ENCODE data around the gene MRPS31.

The MRPS31 gene

GRCh38 chr13:40770934-40771618 lies at the start of gene MRPS31:
MRPS31 (minus strand) TSS chr13:40771190; CDS start chr13:40771136, 54 bp downstream.
- FAIRE-seq = no peak

- peak; percentile 31 for FAIRE-seq
Measured at GRCh38 chr13:40819797-40820315, 48.9 kb upstream of the MRPS31 start.

DNA sequence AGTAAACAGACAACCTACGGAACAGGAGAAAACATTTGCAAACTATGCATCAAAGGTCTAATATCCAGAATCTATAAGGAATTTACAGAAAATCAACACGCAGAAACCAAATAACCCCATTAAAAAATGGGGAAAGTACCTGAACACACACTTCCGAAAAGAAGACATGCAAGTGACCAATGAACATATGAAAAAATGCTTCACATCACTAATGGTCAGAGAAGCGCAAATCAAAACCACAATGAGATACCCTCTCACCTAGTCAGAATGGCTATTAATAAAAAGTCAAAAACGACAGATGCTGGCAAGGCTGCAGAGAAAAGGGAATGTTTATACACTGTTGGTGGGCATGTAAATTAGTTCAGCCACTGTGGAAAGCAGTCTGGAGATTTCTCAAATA lies 47.9 kb upstream of the MRPS31 start:
- FAIRE-seq = no peak

DNA sequence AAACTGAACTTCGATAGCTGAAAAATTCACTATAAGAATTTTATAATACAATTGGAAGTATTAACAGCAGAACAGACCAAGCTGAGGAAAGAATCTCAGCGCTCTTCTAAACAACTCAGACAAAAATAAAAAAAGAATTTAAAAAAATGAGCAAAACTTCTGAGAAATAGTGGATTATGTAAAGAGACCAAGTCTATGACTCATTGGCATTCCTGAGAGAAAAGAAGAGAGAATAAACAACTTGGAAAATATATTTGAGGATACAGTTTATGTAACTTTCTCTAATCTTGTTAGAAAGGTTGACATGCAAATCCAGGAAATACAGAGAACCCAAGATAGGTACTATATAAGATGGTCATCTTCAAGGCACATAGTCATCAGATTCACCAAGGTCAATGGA lies 43.8 kb upstream of the MRPS31 start:
- FAIRE-seq = no peak

GRCh38 chr13:40813667-40814454 lies 42.9 kb upstream of the MRPS31 start:
- no peak for FAIRE-seq

DNA sequence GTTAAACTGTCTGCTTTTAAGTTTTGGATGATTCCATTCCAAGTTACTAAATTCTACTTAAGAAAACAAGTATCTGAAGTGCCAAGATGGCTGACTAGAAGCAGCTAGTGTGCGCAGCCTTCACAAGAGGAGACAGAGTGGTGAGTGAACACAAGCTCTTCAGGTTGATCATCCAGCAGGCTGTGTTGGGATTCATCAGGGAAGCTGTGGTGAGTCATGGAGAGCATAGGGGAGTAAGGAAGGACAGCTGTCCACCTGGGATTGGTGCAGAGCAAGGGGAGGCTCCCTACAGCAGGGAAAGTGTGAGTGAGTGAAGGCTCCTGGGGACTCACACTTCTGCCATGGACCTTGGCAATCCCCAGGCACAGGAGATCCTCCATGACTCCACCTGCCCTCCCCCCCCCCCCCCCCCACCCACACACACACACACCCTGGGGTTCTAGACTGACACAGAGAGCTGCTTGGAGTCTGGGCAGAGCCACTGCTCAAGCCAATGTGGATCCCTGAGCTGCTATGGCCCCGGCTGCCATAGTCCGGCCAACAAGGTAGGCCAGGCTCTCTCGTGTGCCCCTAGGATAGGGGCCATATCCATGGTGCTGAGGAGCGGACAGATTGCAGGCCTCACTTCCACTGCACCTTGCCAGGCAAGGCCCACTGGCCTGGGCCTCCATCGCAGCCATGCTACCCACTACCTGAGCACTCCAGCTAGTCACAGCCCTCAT lies 41.9 kb upstream of the MRPS31 start:
- no peak for FAIRE-seq

DNA sequence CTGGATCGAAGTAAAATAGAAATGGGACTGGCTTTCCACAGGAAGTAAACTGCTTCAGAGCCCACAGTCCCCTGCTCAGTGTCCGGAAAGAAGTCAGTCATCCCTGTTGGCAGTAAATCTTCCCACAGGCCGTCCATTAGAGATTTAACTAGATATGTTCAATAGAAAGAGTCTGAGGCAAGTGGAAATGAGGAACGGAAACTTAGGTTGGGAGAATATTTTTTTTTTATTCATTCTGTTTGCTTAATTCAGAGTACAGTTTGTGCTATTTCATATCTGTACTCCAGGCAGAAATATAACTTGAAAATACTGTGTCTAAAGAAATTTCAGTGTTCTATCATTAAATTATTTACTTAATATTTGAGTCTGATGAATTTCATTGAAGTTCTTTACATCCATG lies 41.1 kb upstream of the MRPS31 start:
- FAIRE-seq = no peak

DNA sequence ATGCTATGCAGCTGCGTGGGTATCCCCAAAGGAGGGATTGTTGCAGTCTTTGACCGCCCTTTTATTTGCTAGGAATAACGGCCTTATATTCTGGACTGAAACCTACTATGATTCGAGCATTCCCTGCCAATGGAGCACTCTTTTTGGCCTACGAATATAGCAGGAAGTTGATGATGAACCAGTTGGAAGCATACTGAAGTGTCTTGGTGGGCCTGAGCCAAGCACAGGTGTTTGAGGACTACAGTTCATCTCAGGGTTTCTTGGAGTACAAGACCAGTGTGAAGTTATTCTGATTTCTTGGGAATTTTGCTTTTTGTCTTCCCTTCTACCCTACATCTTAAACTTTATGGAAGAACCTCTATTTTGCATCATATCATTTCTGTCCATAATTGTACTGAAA lies 38.5 kb upstream of the MRPS31 start:
- no peak for FAIRE-seq

- FAIRE-seq = no peak
Measured at GRCh38 chr13:40806241-40806640, 35.3 kb upstream of the MRPS31 start.

DNA sequence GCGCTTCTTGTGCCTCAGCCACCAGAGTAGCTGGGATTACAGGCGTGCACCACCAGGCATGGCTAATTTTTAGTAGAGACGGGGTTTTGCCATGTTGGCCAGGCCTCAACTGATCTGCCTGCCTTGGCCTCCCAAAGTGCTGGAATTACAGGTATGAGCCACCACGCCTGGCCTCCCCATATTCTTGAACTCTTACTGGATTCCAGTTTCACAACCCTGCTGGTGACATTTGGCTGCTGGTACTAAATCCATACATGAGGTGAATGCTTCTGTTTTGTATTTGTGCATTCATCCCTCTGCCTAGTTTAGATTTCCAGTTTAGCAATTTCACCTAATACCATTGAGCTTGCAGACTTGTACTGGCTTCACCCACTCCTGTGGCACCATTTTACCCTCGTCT lies 32.3 kb upstream of the MRPS31 start:
- no peak for FAIRE-seq

- no peak for FAIRE-seq
Measured at GRCh38 chr13:40801255-40802217, 30.5 kb upstream of the MRPS31 start.

GRCh38 chr13:40800559-40800958 lies 29.6 kb upstream of the MRPS31 start:
- FAIRE-seq = no peak

- FAIRE-seq = no peak
Measured at GRCh38 chr13:40799508-40799907, 28.5 kb upstream of the MRPS31 start.

GRCh38 chr13:40798380-40798779 lies 27.4 kb upstream of the MRPS31 start:
- no peak for FAIRE-seq

DNA sequence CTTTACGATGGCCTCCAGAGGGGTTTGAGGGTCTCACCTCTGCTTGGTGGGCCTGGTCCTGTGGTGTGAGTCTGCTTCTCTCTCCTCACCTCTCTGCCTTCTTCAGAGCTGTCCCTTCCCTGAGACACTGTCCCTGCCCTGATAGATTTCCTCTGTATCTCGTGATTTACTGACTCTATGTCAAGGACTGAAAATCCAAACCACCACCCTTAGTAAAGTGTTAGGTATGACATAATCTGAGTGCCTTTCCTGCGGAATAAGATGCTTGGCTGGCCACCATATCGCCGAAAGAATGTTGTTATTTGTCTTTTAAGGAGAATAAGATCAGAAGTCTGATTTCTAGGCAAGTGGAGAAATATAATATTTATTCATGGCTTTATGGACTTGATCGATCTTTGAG lies 25.7 kb upstream of the MRPS31 start:
- no peak for FAIRE-seq

GRCh38 chr13:40794414-40795368 lies 23.7 kb upstream of the MRPS31 start:
- no peak for FAIRE-seq

GRCh38 chr13:40793339-40793738 lies 22.3 kb upstream of the MRPS31 start:
- no peak for FAIRE-seq

GRCh38 chr13:40792284-40793051 lies 21.5 kb upstream of the MRPS31 start:
- no peak for FAIRE-seq

GRCh38 chr13:40790154-40790616 lies 19.2 kb upstream of the MRPS31 start:
- no peak for FAIRE-seq

Measured in colon (tissue), 2 donors.